ENCODE results near the gene ANKRD65.
"Not testable (repeated sequence)": the region's sequence is repeated elsewhere in the genome, so short reads cannot be mapped to it uniquely, and the experiment has no call there.

ANKRD65 gene

DNA sequence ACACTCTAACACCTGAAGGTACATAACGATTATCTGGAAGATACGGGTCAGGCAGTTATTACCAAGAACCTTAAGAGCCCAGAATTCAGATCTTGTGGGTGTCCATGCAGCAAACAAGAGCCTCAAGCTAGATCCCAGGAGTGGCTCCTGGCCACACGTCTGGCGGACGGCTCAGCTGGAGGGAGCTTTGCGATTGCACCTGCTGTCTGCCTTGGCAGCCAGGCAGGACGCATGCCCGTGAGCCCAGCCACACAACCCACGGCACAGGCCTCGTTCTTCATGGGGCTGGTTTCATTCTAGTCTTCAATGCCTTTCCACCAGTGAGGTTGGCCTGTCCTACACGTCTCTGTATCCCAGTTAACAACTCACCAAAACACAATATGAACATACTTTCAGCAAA is 27.6 kb downstream of the ANKRD65 start:
- FAIRE-seq = no peak

DNA sequence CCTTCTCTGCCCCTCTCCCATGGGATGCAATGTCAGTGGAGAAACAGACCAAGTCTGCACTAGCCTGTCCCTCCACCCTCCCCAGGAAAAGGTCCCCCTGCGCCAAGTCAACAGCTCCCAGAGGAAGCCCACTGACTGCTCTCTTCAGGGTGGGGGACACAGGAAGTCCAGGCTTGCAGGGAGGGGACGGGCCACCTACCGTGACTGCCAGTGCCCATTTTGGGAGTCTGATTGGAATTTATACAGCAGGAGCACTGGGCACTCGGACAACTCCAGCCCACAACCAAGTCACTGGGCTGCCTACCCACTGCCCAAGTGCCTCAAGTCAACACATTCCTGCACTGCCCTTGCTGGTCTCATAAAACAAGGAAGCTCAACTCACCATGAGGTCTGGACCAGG is 28.1 kb downstream of the ANKRD65 start:
- FAIRE-seq = no peak

GRCh38 chr1:1391225-1391624 is 29.9 kb downstream of the ANKRD65 start:
- no peak for FAIRE-seq

DNA sequence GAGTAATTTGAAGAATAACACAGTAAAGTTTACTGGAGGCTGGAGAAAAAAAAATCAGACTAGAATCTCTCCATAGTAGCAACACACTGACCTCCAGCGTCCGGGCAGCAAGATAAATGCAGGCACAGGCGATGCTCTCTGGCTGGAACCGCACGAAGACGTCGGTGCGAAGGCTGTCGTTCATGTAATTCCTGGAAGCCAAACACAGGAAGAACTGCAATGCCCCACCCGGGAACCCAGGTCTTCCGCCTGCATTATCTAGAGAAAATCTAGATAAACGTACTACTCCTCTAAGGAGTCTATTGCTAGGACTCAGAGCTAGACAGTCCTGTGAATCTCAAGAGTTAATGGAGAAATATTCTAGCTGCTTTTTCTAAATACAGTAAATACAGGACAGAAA is 30.4 kb downstream of the ANKRD65 start:
- no peak for FAIRE-seq

- FAIRE-seq = no peak
These were observed 33.0 kb downstream of the ANKRD65 start for GRCh38 chr1:1388078-1388472.

GRCh38 chr1:1387098-1388077 is 33.7 kb downstream of the ANKRD65 start:
- FAIRE-seq = no peak

- no peak for FAIRE-seq
These were observed 35.1 kb downstream of the ANKRD65 start for GRCh38 chr1:1385931-1386330.

- not testable (repeated sequence) for FAIRE-seq
These were observed 35.7 kb downstream of the ANKRD65 start for GRCh38 chr1:1385339-1385738.

GRCh38 chr1:1381294-1381693 is 39.8 kb downstream of the ANKRD65 start:
- FAIRE-seq = no peak

DNA sequence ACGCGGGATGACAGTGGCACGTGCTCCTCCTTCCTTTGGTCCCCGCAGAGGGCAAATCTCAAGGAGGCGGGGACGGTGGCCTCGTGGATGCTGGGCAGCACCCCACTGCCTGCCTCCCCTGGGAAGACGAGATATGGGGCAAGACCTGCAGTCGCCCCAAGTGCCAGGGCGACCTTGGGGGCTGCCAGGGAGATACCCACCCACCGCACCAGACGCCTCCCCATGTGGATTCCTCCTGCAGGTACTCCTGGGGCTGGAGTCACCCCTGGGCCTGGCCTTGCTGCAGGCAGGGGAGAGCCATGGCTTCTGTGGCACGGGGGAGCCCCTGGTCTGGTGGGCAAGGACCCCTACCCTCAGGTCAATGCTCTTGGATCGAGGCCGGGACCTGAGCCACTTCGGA is 40.2 kb downstream of the ANKRD65 start:
- FAIRE-seq = no peak

GRCh38 chr1:1377540-1378205 is 43.4 kb downstream of the ANKRD65 start:
- FAIRE-seq = no peak

DNA sequence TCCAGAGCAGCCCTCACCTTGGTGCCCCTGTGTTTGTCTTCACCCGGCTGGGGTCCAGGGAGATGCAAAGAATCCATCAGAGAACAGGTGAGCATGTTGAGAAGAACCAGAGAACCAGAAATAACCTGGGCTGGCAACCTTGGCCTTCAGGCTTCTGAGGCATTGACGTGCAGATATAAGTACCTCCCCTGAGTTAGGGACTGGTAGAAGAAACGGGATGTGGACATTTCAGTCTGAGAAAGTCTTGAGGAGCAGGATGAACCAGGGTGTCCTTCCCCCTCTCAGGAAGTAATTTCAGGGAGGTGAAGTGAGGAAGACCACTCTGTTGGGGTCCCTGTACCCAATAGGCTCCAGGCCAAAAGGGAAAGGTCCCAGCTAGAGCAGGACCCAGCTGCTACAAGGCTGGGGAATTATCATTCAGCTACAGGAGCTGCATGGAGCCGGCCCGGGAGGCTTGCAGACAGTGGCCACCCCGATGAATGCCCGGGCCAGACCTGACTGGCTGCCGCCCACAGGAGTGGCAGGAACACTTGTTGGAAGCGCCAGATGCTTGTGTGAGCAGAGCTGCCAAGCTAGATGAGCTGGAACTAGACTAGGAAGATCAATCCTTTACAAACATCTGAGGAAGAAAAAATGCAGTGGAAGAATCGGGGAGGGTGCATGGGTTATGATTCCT is 44.4 kb downstream of the ANKRD65 start:
- FAIRE-seq = no peak

GRCh38 chr1:1374929-1375662 is 46.0 kb downstream of the ANKRD65 start, which contains the start of gene AURKAIP1:
Gene AURKAIP1 (minus strand): TSS chr1:1375207. CDS start chr1:1374756, 451 bp downstream.
- peak; percentile 81 for FAIRE-seq

DNA sequence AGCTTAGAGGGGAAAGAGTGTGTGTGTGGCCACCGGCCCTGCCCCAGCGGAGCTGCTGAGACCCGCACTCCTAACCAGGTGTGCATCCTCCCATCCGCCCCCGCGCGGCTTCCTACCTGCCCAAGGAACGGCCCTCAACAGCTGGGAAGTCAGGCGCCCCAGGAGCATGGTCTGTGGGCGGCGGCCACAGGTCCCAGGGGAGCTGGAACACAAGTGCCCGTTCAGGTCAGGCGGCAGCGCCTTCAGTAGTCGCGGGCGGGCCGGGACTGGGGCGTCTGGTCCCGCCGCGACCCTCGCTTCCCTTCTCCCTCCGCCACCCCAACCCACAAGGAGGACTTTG is 46.5 kb downstream of the ANKRD65 start:
- no peak for FAIRE-seq

DNA sequence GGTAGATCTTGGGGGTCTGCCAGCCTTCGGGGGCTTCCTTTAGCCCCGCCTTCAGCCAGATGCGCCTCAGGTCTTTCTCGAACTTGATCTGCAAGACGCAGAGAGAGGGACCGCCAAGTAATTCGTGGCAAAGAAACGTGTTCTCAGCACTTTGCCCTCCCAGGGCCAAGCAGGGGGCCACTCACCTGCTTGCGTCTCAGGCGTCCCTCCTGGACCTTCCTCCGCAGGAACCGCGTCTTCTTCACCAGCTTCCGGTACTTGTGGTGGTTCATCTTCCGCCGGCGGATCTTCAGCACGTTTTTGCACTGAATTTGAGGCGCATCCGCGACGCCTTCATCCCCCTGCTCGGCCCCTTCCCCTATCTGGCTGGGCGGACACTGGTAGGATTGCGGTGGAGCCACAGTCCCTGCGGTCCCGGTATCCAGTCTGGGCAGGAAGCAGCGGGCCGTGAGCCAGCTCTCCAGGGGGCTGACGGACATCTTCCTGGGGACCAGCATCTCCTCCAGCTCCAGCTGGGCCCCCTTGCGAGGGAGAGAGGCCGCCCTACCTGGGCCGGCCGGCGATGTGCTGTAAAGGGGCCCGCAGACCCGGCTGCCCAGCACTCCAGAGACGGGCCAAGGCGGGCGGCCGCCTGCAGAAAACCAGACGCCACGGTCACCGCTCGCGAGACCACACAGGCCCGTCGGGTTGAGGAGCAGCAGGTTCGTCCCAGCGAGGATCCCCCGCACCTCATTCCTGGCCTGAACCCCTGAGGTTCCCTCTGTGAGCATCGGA is 47.1 kb downstream of the ANKRD65 start:
- no peak for FAIRE-seq

GRCh38 chr1:1373051-1373814 is 47.8 kb downstream of the ANKRD65 start:
- FAIRE-seq = no peak

GRCh38 chr1:1371746-1372711 is 49.0 kb downstream of the ANKRD65 start:
- FAIRE-seq = no peak

DNA sequence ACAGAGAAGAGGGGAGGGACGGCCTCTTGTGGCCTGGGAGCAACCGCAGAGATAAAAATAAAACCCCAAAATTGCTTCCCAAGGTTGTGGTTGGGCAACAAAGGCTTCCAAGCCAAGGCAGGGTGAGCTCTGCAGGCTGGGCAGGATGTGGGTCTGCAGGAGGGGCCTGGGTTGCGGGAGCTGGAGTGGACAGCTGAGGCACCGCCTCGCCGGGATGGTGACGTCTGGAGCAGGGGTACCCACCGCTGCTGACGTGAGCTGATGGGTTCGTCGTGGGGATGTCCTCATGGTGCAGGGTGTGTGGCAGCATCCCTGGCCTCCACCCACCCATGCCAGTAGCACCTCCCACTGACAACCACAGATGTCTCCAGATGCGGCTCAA is 49.7 kb downstream of the ANKRD65 start:
- no peak for FAIRE-seq

GRCh38 chr1:1370771-1371300 is 50.2 kb downstream of the ANKRD65 start:
- FAIRE-seq = no peak

- not testable (repeated sequence) for FAIRE-seq
These were observed 51.0 kb downstream of the ANKRD65 start for GRCh38 chr1:1370094-1370493.

Data from colon (tissue), 2 donors.